Amygdala (tissue), 56 donors: ENCODE results near the gene ELF3.
"Not testable (repeated sequence)": the region's sequence is repeated elsewhere in the genome, so short reads cannot be mapped to it uniquely, and the experiment has no call there.

Source experiments
- DNase-seq, 56 donors: peaks; one replicate each; lab custom pipeline; 2025; lab: John Stamatoyannopoulos, UW

The ELF3 gene

DNA sequence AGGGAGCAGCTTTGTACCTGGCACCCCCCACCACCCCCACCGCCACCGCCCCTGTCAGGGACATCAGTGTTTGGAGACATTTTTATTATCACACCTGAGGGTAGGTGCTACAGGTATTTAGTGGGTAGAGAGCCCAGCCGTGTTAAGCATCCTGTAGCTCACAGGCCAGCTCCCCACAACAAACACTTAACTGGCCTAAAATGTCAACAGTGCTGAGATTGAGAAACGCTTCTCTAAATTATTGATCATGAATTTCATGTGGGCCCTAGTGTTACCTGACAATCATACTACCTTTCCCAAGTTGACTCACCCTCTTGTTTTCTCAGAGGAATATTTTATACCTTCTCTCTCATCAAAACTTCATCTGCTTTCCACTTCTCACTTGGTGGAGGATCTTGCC, 21.4 kb downstream of the ELF3 start:
- DNase-seq, result no peak

DNA sequence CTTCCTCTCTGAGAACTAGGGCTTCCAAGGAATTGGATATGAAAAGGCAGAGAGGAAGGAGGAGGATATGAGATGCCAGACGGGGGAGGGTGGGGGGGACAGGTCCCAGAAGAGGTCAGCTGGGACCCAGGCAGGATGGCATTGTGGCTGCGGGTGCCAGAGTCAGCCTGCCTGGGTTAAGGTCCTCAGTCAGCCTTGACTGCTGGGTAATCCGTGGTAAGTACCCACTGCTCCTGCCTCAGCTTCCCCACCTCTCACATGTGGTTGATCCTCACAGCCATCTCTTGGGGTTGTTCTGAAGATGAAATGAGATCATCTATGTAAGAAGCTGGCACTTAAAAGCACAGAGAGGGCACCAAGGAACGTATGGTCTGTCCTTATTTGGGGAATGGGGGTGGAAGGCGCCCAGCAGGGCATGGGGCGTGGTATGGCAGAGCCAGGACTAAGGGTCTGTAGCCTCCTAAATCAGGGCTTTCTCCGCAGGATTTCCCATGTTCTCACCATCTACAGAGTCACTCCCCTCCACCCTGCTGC, 23.8 kb downstream of the ELF3 start:
- DNase-seq, result no peak

DNA sequence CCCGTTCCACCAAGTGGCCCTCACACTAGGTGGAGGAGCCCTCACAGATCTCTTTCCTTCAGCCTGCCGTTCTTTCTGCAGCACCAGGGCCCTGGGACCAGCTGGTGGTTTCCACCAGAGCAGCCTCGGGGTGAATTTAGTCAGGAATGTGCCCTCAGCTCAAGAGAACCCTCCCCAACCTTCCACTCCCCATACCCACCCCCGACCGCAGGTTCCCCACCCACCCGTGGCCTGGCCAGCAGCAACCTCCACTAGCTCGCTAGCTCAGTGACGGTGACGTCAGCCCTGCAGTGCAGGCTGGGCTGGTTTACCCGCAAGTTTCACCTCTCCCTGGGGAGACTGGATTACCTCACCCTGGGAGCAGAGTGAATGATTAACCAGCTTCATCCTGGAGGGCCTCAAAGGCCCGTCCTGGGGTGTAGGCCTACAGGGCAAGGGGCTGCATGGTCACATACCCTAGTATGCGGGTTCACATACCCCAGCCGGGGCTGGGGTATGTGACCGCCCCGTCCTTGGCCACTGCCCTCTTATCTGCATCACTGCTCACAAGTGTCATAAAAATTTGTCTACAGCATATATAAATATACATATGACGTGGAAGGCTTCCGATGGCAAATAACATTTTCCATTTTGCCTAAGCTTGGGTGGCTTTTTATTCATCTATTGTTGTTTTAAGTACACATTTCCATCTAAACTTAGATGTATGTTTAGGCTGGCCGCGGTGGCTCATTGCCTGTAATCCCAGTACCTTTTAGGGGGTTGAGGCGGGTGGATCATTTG, 24.5 kb downstream of the ELF3 start:
- no peak for DNase-seq

DNA sequence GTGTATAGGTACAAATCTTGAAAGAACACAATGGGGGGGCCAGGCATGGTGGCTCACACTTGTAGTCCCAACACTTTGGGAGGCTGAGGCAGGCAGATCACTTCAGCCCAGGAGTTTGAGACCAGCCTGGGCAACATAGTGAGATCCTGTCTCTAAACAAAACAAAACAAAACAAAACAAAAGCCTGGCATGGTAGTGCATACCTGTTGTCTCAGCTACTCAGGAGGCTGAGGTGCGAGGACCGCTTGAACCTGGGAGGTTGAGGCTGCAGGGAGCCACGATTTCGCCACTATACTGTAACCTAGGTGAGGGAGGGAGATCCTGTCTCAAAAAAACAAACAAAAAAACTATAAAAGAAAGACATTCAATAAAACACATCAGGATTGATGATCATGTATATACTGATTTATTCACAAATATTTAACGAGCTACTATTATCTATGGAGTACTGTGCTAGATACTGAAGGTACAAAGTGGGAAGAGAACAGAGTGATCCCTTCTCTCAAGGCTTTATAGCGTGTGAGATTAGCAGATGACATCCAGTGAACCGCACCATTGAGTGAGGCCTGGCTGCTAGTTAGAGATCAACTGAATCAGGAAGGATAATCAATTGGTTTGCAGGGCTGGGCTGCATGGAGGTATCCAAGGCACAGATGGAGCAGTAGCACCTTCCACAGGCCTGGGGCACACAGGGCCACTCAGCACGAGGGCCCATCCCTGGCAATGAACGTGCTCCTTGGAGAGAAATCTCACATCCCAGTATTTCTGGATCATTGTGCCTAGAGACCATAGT, 26.4 kb downstream of the ELF3 start:
- DNase-seq, result no peak

DNA sequence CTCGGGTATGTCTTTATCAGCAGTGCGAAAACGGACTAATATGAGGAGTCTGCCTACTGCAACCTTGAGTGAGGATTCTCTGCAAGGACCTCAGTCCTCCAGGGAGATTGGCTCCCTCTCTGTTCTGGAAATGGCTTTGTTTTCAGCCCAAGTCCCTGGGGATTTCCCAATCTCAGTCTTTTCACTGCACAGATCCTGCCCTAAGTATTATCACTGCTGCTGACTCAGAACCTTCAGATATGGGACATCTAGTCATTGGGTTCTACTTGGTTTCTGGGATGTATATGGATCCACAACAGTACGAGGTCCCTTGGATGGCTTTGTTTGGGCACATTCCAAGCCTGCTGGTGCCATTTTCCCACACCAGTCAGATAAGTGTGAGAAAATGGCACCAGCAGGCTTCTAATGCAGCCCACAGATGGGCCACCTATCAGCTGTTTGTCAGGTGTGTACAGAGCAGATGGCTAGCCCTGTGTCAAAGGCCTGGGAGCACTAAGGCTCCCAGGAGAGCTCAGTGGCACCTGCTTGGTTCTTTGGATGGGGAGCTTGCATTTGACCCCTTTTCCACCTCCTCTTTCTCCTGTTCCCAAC, 27.4 kb downstream of the ELF3 start:
- DNase-seq, result no peak

DNA sequence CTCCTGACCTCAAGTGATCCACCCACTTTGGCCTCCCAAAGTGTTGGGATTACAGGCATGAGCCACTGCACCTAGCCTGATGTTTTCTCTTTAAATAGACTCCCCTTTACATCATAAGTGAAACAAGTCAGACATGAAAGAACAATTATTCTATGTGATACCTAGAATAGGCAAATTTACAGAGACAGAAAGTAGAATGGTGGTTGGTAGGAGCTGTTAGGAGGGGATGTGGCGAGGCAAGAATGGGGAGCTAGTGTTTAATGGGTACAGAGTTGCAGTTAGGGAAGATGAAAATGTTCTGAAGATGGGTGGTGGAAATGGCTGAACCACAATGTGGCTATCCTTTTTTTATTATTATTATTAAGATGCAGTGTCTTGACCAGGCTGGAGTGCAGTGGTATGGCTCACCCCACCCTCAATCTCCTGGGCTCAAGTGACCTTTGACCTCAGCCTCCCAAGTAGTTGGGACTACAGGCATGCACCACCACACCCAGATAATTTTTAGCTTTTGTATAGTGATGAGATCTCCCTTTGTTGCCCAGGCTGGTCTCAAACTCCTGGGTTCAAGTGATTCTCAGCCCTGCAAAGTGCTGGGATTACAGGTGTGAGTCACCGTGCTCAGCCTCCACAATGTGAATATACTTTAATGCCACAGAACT, 28.4 kb downstream of the ELF3 start:
- DNase-seq, result no peak

DNA sequence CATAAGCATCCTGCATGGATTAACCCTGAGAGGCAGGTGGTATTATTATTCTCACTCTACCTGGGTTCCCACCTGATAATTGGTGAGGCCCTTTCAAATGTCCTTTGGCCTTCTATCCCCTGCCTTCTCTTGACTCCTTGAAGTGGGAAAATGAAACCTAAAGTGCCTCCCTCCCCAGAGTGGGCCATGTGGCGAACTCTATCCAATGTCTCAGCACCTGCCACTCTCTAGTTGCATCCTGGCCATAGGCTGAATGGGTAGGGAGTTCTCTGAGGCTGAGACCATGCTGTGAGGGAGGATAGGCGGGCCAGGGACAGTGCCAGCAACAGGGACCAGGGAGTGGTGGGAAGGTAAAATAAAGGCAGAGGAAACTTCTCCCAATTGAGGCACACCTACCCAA, 35.3 kb downstream of the ELF3 start:
- no peak for DNase-seq

DNA sequence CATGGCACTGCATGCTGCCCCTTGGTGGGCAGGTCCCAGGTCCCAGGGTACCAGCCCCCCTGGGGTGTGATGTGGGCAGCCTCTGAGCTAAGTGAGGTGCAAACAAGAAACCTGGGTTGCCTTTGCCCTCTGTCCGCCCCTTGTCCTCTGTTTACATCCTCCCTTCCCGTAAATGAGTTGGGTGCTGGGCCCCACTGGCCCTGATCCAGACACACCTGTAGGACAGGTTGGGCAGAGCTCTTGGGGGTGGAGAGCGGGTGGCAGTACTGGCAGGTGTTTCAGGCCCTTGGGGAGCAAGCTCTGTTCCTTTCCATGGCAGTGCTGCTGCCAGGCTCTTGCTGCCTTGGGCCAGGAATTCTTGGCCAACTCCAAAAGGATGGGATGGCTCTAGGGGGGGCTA, 35.8 kb downstream of the ELF3 start:
- no peak for DNase-seq

DNA sequence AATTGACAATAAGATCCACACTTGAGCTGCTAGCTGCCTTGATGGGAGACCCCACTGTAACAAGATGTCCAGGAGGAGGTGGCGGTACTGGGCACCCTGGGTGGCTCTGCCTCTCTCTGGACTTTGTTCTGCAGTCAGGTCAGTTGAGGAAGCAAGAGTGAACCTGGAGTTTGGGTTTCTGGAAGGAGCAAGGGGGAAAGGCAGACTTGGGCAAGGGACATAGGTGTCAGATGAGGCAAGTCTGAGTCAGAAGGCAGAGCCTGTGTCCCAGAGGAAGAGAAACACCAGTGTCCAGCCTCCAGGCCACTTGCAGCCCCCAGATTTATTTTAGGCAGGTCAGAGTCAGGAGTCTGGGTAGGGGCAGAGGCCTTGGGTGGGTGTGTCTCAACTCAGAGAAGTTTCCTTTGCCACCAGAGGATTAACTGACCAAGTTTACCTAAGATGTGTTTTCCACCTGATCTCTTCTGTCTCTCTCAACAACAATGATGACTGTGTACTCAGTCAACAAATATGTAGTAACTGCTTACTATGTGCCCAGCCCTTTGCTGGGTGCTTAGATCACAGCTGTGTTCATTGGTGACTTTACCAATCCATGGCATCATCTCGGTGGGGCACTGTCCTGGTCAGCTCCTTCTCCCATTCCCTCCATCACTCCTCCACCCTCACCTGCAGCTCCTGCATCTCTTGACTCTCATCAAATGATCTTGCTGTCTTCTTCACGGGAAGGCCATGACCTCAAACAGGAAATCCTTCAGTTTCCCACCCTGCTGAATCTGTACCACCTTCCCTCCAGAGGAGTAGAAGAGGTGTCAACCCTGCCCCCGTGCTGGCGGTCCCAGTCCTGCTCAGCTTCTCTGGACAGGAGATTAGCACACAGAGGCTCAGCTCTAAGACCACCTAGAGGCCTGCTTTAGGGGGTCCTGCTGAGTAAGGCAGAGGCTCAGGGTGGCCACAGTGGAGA, 36.6 kb downstream of the ELF3 start:
- DNase-seq, result no peak

DNA sequence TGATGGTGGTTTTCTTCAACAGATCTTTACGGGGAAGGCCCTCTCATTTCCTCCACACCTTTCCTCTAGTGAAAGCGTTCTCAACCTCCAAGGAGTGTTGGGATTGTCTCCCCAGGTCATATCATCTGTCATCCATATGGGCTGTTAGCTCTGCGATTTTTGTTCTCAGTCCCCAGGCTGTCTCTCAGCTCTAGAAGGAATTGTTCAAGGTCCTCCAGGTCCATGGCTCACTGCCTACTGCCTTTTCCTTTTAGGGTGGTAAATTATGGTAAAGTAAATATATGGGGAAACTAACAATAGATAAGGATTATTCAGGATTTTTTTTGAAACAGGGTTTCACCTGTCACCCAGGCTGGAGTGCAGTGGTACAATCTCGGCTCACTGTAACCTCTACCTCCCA, 37.6 kb downstream of the ELF3 start:
- DNase-seq, result no peak

DNA sequence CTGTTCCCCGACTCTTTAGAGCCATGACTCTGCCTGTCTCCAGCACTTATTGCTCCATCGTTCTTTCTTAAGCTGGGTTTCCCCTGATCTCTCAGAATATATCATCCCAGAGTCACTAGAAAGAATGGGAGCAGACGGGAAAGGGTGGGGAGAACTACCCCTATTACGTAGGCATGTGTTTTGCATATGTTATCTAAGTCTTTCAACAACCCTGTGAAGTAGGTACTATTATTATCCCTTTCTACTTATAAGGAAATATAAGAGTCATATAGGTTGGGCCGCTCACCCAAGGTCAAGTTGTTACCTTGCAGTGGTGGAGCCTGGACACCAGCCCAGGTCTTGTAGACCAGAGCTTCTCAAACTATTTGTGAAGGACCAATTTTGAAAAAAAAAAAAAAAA, 38.7 kb downstream of the ELF3 start:
- DNase-seq, result no peak

DNA sequence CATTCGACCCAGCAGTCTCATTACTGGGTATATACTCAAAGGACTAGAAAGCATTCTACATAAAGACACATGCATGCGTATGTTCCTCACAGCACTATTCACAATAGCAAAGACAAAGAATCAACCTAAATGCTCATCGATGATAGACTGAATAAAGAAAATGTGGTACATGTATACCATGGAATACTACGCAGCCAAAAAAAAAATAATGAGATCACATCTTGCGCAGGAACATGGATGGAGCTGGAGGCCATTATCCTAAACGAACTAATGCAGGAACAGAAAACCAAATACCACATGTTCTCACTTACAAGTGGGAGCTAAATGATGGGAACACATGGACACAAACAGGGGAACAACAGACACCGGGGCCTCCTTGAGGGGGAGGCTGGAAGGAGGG, 43.7 kb downstream of the ELF3 start:
- no peak for DNase-seq

DNA sequence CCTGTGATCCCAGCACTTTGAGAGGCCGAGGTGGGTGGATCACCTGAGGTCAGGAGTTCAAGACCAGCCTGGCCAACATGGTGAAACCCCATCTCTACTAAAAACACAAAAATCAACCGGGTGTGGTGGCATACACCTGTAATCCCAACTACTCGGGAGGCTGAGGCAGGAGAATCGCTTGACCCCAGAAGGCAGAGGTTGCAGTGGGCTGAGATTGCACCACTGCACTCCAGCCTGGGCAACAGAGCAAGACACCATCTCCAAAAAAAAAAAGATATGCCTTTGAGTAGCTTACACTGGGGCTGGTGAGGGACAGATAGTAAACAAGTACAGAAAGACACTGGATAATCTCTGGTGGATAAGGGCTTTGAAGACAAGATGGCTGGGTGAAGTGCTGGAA, 44.3 kb downstream of the ELF3 start:
- not testable (repeated sequence) for DNase-seq

DNA sequence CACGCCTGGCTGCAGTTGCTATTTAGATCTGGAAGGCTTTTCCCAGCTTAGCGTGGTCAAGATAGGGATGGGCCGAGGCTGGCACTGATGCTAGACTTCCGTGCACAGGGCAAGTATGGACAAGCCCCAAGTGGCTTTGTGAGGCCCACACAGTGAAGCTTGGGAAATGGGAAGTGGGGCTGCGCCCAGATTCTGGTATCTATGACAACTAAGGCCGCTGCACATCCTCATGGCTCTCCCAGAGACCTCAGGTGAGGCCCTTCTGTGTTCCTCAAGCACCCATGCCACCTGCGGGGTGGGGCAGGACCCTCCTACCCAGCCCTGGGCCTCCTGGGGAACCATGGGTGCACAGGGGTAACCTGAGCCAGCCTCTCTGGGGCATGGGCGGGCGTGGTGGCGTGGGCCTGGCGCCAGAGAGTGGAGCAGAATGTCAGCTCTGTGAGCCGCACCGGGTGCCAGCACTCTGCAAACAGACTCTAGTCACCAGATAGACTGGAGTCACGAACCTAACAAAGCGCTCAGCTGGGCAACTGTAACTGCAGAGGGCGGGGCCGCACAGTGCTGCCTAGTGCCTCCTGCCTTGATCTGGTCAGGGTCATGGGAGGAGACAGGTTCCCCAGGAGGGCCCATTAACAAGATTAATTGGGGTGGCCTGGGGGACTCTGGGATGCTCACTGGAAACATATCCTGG, 46.4 kb downstream of the ELF3 start:
- no peak for DNase-seq

DNA sequence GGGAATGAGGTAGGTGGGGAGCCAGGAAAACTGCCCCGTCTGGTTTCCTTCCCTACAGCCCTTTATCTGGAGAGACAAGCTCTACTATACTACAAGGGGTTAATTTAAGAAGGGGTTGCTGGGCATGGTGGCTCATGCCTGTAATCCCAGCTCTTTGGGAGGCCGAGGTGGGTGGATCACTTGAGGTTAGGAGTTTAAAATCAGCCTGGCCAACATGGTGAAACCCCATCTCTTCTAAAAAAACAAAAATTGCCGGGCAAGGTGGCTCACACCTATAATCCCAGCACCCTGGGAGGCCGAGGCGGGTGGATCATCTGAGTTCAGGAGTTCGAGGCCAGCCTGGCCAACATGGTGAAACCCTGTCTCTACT, 46.9 kb downstream of the ELF3 start:
- DNase-seq, result not testable (repeated sequence)

DNA sequence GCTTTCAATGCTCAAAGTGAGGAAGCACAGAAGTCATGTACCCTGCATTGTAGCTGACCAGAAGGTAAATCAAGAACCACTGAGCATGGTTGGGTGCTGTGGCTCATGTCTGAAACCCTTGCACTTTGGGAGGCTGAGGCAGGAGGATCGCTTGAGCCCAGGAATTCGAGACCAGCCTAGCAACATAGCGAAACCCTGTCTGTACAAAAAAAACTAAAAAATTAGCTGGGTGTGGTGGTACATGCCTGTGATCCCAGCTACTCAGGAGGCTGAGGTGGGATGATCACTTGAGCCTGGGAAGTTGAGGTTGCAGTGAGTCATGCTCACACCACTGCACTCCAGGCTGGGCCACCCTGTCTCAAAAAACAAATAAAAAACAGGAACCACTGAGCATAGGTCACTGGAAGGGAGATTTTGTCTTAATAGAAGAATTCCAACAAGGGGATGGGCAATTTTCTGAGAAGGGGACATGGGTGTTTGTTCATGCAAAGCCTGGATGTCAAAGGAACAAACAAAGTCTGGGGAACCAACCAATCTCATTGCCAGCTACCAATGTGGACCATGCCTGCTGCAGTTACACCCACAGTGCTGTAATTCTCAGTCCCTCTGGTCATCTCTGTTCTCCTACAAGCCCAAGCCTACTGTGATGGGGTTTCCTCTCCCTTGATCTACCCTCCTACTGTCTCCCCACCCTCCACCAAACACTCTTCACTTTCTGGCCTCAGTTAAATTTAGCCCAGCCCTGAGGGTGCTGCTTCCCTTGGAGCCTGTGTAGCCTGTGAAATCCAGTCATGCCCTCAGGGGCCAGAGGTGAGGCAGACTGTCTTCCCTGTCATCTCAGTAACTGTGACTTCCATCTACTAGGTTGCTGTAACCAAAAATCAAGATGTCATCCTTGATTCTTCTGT, 47.9 kb downstream of the ELF3 start:
- DNase-seq, result no peak

DNA sequence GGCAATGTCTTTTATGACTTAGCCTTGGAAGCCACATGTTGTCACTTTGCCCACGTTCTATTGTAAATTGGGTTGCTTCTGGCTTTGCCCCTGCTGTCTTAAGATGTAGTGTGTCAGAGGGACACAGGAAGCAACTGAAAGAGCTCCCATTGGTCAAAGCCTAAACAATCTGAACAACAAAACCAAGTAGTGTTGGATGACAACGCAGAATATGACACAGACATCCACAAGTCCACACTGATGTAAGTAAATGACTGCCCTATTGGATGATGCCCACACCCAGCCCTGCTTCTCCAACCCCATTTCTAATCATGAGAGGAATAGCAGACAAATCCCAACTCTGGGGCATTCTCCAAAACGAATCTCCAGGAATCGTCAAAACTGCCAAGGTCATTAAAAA, 50.7 kb downstream of the ELF3 start:
- no peak for DNase-seq

DNA sequence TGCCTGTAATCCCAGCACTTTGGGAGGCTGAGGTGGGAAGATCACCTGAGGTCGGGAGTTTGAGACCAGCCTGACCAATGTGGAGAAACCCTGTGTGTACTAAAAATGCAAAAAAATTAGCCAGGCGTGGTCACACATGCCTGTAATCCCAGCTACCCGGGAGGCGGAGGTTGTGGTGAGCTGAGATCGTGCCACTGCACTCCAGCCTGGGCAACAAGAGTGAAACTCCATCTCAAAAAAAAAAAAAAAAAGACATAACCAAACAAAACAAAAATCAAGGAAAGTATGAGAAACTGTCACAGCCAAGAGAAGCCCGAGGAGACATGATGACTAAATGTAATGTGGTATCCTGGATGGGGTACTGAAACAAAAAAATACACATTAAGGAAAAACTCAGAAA, 51.4 kb downstream of the ELF3 start:
- DNase-seq, result not testable (repeated sequence)
